ENCODE results near the gene PRR12. TPM values are rescaled to one million over a fixed set of nuclear protein-coding genes. Genes with fewer than 3 reads are reported as not detected.

Gene PRR12
- total RNA-seq, 3 donors from 2014 or later: 24.2 to 37.3 (median 26.2) TPM

GRCh38 chr19:49595819-49596404, 4.9 kb downstream of the PRR12 start:
- Histone ChIP-seq H3K4me3 (no peak overlapping the region), H3K4me1 (ENCODE audit: low read depth) (peaks cover 10% of the 10 kb centered on the region), H3K36me3 (ENCODE audit: low read depth) (peaks cover 6% of the 10 kb centered on the region), H3K9me3 (no peaks in the 10 kb centered on the region)
- ATAC-seq (no peak), DNase-seq (no peak)
- intact Hi-C loops (cut with DNase I, micrococcal nuclease): no loop called here
- no peak for TF ChIP-seq CTCF (IDR thresholded peaks at IDR 0.05)

- Histone ChIP-seq H3K9me3 (no peaks in the 10 kb centered on the region), H3K36me3 (ENCODE audit: low read depth) (peaks cover 6% of the 10 kb centered on the region), H3K4me3 (no peak overlapping the region), H3K4me1 (ENCODE audit: low read depth) (peaks cover 10% of the 10 kb centered on the region)
- peak in 1 of 3 donors; percentile 35 for DNase-seq
- intact Hi-C loops (cut with DNase I, micrococcal nuclease): no loop called here
- TF ChIP-seq CTCF (IDR thresholded peaks at IDR 0.05): no peak
- no peak for ATAC-seq
These were observed 5.4 kb downstream of the PRR12 start for GRCh38 chr19:49596407-49596806.

- DNase-seq (no peak), ATAC-seq (no peak)
- no peak for TF ChIP-seq CTCF (IDR thresholded peaks at IDR 0.05)
- Histone ChIP-seq H3K9me3 (no peaks in the 10 kb centered on the region), H3K4me3 (no peak overlapping the region), H3K36me3 (ENCODE audit: low read depth) (peaks cover 6% of the 10 kb centered on the region), H3K4me1 (ENCODE audit: low read depth) (peaks cover 10% of the 10 kb centered on the region)
- intact Hi-C loops (cut with DNase I, micrococcal nuclease): no loop called here
These were observed 6.1 kb downstream of the PRR12 start for GRCh38 chr19:49596954-49597702.

GRCh38 chr19:49597703-49597974, 6.7 kb downstream of the PRR12 start:
- Histone ChIP-seq H3K36me3 (ENCODE audit: low read depth) (peaks cover 6% of the 10 kb centered on the region), H3K9me3 (no peaks in the 10 kb centered on the region), H3K4me3 (no peak overlapping the region), H3K4me1 (ENCODE audit: low read depth) (peaks cover 10% of the 10 kb centered on the region)
- DNase-seq (no peak), ATAC-seq (no peak)
- TF ChIP-seq CTCF (IDR thresholded peaks at IDR 0.05): no peak
- intact Hi-C loops (cut with DNase I, micrococcal nuclease): no loop called here

- H3K4me3 ChIP-seq: no peak overlapping the region
- TF ChIP-seq CTCF (IDR thresholded peaks at IDR 0.05): no peak
- DNase-seq (no peak), ATAC-seq (no peak)
- no peaks in the 10 kb centered on the region for H3K9me3 ChIP-seq
- H3K4me1 ChIP-seq (ENCODE audit: low read depth): no peaks in the 10 kb centered on the region
- peaks cover 6% of the 10 kb centered on the region for H3K36me3 ChIP-seq (ENCODE audit: low read depth)
- intact Hi-C loops (cut with DNase I, micrococcal nuclease): no loop called here
These were observed 8.7 kb downstream of the PRR12 start for GRCh38 chr19:49599378-49600295.
